NCI-H1417 (cell line): ENCODE data around the gene TMCC1.
"Not testable (repeated sequence)": the region's sequence is repeated elsewhere in the genome, so short reads cannot be mapped to it uniquely, and the experiment has no call there.

Source experiments
- DNase-seq, 3 experiments: peaks; one replicate each; lab custom pipeline; 2025; lab: John Stamatoyannopoulos, UW

TMCC1 gene

GRCh38 chr3:129687586-129688125, 205.9 kb downstream of the TMCC1 start:
- peak in 2 of 3 experiments; percentile 22 to 68 for DNase-seq

DNA sequence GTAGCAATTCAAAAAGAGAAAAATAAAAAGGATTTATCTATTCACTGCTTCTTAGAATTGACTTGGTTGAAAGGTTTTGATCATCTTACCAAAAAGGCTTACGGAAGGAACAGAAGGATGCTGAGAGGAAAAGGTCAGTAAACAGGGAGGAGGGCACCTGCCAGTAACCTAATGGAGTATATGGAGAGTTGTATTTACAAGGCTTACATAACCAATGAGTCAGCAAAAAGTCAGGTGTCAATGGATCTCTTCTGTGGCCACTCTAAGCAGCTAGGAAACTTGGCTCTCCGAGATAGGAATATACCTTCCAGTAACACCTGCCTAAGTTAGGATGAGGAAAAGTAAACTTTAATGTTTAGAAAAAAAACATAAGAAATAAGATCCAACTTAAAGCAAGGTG, 206.6 kb downstream of the TMCC1 start:
- peak; percentile 19 to 68 (median 39) for DNase-seq

- peak in 1 of 3 experiments; percentile 39 for DNase-seq
Measured at GRCh38 chr3:129684270-129684669, 209.2 kb downstream of the TMCC1 start.

GRCh38 chr3:129683201-129683600, 210.3 kb downstream of the TMCC1 start:
- DNase-seq, result no peak

DNA sequence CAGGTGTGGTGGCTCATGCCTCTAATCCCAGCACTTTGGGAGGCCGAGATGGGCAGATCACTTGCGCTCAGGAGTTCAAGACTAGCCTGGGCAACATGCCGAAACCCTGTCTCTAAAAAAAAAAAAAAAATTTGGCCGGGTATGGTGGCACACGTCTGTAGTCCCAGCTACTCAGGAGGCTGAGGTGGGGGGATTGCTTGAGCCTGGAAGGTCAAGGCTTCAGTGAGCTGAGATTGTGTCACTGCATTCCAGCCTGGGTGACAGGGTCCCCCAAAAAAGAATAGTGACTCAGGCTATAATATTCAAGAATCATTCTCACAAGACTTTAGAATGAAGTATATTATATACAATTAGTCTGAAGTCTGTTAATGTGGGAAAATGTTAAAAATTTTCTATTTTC, 216.5 kb downstream of the TMCC1 start:
- DNase-seq, result no peak

DNA sequence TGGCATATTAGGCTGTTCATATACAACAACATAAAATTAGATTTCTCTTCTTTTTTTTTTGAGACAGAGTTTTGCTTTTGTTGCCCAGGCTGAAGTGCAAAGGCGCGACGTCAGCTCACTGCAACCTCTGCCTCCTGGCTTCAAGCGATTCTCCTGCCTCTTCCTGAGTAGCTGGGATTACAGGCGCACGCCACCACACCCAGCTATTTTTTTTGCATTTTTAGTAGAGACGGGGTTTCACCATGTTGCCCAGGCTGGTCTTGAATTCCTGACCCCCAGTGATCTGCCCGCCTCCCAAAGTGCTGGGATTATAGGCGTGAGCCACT, 218.8 kb downstream of the TMCC1 start:
- not testable (repeated sequence) for DNase-seq

- peak in 2 of 3 experiments; percentile 8 to 45 for DNase-seq
Measured at GRCh38 chr3:129673897-129674797, 219.4 kb downstream of the TMCC1 start.

DNA sequence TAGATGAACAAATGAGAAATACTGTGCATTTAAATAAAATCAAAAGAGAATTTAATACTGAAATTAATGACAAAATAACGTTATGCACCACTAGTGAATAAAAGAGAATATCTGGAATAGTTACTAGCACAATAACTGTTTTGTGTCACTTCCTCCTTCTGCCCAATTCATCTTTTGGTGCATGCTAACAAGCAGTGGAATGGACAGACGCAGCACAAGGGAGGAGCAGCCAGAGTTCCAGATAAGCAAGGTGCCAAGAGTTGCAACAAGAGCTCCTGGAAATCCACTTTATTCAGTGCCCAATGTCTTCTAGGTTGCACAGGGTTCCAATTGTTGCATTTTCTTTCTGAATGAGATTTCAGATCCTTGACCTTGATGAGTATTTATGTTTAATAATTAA, 220.5 kb downstream of the TMCC1 start:
- DNase-seq, result no peak

GRCh38 chr3:129672412-129672811, 221.1 kb downstream of the TMCC1 start:
- DNase-seq, result no peak

- no peak for DNase-seq
Measured at GRCh38 chr3:129665024-129665768, 228.3 kb downstream of the TMCC1 start.

DNA sequence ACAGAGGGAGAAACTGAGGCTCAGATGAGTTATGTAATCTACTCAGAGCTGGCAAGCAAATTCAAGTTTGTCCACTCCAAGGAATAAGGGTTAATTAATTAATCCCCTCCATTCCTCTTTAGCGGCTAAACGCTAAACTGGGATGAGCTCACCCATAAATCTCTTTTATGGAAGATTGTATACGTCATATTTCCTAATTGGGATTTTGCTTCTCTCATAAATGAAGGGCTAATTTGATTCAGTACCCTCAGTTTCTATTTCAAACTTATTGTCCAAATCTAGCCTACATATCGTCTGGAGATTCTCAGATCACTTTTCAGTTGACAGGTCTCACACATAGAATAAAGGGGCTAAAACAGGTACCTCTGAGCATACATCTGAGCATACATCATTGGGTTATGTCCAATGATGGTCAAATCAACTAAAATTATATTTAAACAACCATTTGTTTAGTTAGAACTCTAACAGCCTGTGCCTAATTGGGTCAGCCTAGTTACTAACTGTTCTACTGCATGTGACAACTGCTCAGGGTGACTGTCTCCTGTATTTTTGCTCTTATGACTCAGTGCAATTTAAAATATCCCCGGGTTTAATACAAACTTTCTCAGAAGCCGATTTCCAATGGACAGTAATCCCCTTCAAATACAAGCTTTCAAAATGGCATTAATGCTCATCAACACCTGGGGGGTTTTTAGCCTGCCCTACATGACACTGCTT, 229.4 kb downstream of the TMCC1 start:
- DNase-seq, result peak in 1 of 3 experiments; percentile 23

- no peak for DNase-seq
Measured at GRCh38 chr3:129663045-129663446, 230.5 kb downstream of the TMCC1 start.

- DNase-seq, result no peak
Measured at GRCh38 chr3:129662191-129662608, 231.3 kb downstream of the TMCC1 start.

- DNase-seq, result no peak
Measured at GRCh38 chr3:129661766-129662165, 231.7 kb downstream of the TMCC1 start.

DNA sequence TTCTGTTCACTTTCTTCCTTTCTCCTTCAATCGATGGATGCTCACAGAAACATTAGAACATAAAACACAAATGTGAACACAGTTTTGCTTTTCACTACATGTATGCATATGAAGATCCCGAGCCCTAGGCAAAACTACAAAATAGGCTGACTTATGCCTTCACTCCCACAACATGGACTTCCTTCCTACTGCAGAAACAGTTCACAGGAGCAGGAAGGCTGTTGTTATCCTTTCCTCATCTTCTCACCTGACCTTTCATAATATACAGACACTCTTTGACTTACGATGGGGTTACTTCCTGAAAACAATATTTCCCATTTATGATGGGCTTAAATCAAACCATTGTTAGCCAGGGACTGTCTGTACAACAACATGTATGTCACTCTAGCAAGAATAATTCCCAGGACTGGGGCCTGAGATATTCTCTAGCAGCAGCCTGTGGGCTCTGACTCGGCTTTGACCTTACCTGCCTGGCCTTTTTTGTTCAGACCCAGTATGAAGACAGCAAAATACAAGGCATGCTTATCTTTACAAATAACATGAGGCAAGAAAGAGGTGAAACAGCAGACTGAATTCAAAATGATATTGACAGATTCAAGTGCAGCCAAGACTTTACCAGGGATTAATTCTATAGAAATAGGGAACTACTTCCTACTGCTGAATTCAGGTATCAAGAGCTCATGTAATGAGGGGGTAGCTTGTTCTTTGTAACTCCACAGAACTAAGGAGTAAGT, 235.2 kb downstream of the TMCC1 start:
- DNase-seq, result peak in 1 of 3 experiments; percentile 28

DNA sequence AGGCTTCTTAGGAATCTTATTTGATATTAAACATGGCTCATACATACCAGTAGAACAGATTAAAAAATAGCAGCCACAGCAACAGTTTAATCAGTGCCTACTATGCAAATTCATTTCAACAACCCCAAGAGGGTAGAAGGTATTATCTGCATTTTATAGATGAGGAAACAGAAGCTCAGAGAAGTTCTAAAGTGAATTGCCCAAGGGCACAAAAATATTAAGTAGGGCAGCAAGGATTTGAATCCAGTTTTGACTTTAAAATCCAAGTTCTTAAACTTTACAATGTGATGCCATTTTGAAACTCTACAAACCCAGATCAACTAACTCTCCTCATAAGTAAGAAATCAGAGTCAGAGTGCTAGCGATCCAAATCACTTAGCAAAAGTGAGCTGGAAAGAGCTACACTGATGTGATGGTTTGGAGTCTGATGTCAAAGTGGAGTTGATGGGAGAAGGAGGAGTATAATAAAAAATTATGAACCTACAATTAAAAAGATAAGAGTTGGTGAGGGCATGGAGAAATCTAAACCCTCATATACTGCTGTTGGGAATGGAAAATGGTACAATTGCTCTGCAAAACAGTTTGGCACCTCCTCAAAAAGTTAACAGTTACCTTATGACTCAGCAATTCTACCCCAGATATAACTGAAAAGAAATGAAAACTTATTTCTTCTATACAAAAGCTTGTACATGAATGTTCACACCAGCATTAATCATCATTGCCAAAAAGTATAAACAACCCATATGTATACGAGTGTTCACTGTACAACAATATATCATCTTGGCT, 236.1 kb downstream of the TMCC1 start:
- DNase-seq, result no peak

GRCh38 chr3:129656659-129657247, 236.8 kb downstream of the TMCC1 start:
- no peak for DNase-seq

- DNase-seq, result no peak
Measured at GRCh38 chr3:129655291-129655700, 238.2 kb downstream of the TMCC1 start.

DNA sequence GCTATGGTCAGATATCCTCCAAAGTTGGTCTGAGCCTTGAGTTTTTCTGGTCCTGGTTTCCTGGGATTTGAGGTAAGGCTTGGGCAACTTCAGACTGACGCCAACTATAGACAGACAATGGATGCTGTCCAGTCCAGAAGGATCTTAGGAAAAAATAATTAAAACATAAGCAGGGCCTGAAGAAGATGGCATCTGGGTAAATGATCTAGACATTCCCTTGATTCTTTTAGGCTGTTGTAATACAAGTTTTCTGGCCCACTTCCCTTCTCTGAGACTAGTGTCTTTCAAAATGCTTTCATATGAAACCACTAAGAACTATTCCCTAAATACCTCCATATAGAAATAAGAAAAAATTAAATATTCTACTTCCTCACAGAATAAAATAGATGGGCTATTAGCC, 239.4 kb downstream of the TMCC1 start:
- DNase-seq, result no peak

GRCh38 chr3:129653019-129653418, 240.5 kb downstream of the TMCC1 start:
- DNase-seq, result no peak
